Erythroblast (primary cell): ENCODE measurements around the gene GFRAL.

Source experiments
- DNase-seq, 2 experiments: peaks; one replicate each; lab custom pipeline; 2025; lab: John Stamatoyannopoulos, UW
- GATA1 ChIP-seq: IDR thresholded peaks from 2 replicates; pipeline ENCODE4 v1.6.1; 2011; ENCODE audit warnings: low read depth, mild to moderate bottlenecking, control low read depth, low read length, moderate library complexity
- POLR2A ChIP-seq: IDR thresholded peaks from 2 replicates; pipeline ENCODE4 v1.6.1; 2011; ENCODE audit warnings: mild to moderate bottlenecking, low read length

GFRAL gene

DNA sequence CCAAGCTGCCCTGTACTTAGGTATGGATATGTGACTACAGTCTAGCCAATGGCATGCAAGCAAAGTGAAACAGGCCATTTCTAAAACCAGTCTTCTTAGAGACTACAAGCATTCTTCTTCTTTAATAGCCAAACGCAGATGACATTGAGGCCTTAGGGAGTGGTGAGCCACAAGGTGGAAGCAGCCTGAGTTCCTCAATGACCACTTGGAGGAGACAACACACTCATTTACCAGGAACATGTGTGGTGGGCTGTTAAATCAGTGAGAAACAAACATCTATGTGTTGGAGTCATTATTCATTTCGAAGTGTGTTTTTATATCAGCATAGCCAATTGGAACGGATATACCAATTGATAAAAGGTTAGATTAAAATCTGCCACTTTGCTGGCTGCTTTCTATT, 122.0 kb downstream of the GFRAL start:
- TF ChIP-seq GATA1, result no peak
- no peak for TF ChIP-seq POLR2A
- DNase-seq, result no peak

DNA sequence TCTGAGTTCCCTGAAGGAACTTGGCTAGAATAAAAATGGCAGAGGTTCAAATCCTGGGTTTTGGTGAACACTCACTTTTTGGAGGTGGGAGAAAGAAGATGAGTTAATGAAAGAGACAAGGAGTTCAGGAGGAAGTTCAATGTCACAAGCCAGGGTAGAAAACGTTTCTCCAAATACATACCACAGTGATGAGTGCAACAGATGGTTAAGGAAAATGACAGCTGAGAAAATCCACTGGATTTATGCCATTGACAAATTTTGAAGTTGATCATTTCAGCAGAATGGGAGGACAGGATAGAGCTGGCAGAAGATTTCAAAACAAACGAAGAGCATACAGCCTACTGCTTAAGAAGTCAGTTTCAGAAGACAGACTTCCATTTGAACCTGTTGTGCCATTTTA, 122.7 kb downstream of the GFRAL start:
- TF ChIP-seq GATA1 (no peak), POLR2A (no peak)
- DNase-seq, result no peak
